ENCODE results near the gene UBE2L6.

Gene UBE2L6

GRCh38 chr11:57567515-57568329 lies at the start of gene UBE2L6:
Gene UBE2L6, minus strand, starts transcription at chr11:57567672. Its CDS starts 61 bp downstream, at chr11:57567611.
- peak; percentile 78 for DNase-seq

DNA sequence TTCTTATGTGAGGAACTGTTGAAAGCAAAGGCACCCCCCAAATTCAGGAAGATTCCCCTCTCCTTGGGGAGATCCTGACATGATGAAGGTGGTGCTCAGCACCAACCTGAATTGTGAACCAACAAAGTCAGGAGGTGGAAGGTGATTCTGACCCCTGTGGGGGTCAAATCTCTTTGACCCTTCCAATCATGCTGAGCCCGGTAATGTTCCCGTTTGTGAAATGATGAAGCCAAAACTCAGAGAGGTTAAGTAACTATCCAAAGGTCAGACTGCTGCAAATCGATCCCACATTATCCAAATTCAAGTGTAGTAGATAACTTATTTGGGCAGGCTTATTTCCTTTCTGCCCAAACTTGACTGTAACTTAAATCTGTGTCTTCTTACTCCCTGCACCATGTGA lies 49.1 kb upstream of the UBE2L6 start:
- DNase-seq: no peak

DNA sequence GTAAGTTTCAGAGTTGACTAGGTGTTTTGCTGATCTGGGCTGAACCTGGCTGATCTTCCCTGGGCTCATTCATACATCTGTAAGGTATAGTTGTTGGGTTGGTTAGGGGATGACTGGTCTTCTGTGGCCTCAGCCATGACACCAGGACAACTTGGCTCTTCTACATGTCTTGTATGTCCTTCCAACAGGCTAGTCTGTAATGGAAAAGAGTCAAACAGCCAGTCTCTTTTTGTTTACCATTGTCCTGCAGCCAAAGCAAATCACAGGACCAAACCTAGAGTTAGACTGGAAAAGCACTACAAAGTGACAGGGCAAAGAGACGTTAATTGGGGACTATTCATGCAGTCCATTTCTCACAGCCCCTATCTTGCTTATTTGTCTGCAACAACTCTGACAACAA lies 47.8 kb upstream of the UBE2L6 start:
- DNase-seq: no peak

- no peak for DNase-seq
Observed at GRCh38 chr11:57614234-57614772, 46.8 kb upstream of the UBE2L6 start.

DNA sequence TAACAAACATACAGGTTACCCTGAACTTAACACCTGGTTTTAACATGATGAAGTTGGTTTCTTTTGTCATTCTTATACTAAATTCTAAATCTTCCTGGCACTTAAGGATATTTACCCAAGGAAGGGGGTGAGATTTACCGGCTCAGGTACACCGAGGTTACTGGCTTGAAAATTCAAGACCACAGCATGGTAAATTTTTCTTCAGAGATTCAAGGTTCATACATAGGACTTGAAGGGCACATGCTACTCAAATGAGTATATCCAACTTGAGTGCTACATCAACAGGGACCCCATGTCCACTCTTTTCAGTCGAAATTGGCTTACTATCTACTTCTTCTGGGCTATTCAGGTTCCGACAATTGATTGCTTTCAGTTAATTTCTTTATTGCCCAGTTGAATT lies 42.7 kb upstream of the UBE2L6 start:
- no peak for DNase-seq

DNA sequence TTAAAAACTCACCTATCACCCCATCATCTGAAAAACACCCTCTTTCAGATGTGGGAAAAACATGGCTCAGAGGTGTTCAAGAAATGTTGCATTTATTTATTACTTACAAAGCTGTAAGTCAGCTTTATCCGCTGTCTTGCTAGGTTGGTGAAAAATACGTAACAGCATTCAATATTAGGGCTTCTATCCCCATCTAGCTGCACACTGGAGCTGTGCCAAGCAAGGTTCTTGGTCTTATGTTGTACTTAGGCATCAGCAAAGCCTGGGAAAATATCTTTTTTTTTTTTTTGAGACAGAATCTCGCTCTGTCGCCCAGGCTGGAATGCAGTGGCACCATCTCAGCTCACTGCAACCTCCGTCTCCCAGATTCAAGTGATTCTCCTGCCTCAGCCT lies 37.6 kb upstream of the UBE2L6 start:
- no peak for DNase-seq

DNA sequence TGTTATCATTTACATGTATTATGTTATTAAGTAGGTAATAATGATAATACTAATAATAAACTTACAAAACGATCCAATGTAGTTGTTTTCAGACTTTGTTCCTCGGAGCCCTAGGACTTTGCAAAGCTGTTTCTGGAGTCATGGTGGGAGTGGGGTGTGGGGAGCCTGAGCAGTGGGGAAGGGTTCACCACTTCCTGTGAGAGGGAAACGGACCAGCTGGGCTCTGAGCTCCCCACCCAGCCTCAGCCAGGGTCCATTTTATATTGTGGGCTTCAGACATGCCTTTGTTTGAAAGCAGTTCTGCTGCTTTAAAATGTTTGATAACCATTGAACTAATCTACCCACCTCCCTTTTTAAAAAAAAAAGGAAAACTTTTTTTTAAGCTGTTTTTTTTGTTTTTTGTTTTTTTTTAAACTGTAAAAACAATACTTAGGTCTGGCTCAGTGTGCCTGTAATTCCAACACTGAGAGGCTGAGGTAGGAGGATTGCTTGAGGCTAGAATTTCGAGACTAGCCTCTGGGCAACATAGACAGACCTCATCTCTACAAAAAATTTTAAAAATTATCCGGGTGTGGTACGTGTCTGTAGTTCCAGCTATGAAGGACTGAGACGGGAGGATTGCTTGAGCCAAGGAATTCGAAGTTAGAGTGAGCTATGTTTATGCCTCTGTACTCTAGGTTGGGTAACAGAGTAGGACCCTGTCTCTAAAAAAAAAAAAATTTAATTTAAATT lies 37.0 kb upstream of the UBE2L6 start:
- DNase-seq: peak; percentile 30

DNA sequence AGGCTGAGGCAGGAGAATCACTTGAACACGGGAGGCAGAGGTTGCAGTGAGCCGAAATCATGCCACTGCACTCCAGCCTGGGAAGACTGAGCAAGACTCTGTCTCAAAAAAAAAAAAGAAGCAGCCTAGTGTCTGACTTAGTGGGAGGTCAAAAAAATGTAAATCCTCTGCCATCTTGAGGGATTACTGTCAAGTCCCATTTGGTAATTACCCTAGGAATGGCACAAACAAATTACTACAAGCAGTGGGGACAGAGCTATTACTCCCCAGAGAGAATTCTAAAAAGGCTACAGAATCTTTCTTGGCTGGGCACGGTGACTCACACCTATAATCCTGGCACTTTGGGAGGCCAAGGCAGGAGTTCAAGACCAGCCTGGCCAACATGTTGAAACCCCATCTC lies 33.8 kb upstream of the UBE2L6 start:
- DNase-seq: no peak

DNA sequence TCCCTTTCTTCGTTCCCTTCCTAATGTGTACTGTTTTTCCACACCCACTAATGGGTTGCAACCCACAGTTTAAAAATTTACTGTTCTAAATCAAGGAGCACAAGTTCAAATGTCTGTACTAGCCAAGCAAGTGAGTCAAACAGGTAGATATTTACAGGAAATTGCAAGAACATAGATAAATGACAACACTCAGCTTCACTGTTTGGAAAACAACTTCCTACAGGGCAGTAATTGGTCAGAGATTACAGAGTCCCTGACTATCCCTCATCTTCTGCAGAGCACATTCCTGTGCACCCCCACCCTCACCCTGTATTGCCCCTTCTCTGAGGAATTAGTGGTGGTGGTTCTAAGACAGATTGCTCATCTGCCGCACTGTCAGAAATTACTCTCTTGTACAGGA lies 31.9 kb upstream of the UBE2L6 start:
- DNase-seq: no peak

- no peak for DNase-seq
Observed at GRCh38 chr11:57598831-57599155, 31.3 kb upstream of the UBE2L6 start.

DNA sequence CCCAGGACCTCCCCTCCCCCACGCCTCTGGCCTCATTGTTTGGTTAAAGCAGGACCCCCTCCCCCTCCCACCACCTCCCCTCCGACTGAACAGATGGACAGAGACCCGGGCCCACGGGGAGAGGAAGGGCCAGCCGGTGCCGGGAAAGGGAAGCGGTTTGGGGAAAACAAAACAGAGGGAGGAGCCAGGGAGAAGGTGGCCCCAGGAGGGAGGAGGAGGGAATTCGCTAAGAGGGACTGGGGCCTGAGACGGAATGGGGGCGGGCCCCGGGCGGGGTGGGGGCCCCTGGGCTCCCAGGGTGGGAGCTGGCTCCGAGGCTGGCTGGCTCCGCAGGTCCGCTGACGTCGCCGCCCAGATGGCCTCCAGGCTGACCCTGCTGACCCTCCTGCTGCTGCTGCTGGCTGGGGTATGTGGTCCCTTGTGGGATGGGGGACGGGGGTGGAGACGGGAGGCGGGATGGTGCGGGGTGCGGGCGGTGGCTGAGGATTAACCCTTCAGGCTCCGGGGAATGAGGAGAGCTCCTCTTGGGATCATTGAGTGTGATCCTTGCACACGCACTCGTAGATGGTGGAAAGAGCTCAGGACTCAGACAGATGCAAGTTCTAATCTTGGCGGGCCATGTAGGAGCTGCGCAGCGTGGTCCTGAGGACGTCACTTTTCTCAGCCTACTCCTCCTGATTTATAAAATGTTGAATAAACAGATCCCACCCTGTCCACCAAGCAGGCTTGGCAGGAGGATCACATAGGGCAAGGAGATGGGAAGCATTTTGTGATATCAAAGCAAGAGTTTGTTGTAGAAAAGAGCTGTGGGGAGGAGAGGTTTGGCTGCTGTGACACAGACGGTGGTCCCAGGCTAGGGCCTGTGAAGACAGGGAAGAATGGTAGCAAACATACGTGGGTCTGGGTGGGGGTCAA lies 30.7 kb upstream of the UBE2L6 start:
- DNase-seq: peak; percentile 59

- no peak for DNase-seq
Observed at GRCh38 chr11:57597461-57597915, 30.0 kb upstream of the UBE2L6 start, which contains the start of gene SERPING1. Gene SERPING1, plus strand, starts transcription at chr11:57597685. Its CDS starts 586 bp downstream, at chr11:57598271.

DNA sequence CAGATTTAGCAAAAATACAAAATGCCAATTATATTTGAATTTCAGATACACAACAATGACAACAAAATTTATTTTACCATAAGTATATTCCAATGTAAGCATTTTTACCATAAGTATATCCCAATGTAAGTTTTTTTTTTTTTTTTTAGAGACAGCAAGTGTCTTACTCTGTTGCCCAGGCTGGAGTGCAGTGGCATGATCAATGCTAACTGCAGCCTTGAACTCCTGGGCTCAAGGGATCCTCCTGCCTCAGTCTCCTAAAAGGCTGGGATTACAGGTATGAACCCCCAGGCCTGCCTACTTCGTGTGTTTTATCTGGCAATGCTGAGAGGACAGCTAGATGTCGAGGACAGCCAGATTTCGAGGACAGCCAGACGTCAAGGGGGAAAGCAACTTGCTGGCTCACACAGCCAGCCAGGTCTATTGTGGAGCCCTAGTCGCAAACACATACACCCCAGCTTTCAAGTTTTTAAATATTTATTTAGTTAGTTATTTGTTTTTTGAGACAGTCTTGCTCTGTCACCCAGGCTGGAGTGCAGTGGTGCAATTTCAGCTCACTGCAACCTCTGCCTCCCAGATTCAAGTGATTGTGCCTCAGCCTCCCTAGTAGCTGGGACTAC lies 28.9 kb upstream of the UBE2L6 start:
- DNase-seq: no peak

DNA sequence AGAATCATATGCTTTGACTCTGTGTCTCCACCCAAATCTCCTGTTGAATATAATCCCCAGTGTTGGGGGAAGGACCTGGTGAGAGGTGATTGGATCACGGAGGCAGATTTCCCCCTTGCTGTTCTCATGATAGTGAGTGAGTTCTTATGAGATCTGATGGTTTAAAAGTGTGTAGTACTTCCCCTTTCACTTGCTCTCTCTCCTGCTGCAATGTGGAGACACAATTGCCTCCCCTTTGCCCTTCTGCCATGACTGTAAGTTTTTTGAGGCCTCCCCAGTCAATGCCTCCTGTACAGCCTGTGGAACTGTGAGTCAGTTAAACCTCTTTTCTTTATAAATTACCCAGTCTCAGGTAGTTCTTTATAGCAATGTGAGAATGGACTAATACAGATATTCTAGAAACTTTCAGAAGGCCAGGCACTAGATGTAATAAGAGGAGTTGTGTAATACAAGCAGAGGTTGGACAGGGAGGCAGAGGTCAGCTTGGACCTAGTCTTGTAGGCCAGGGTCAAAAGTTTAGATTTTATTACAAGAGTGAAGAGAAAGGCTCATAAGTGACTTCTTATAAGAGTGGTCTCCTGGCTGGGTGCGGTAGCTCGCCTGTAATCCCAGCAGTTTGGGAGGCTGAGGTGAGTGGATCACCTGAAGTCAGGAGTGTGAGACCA lies 20.7 kb upstream of the UBE2L6 start:
- peak; percentile 84 for DNase-seq

DNA sequence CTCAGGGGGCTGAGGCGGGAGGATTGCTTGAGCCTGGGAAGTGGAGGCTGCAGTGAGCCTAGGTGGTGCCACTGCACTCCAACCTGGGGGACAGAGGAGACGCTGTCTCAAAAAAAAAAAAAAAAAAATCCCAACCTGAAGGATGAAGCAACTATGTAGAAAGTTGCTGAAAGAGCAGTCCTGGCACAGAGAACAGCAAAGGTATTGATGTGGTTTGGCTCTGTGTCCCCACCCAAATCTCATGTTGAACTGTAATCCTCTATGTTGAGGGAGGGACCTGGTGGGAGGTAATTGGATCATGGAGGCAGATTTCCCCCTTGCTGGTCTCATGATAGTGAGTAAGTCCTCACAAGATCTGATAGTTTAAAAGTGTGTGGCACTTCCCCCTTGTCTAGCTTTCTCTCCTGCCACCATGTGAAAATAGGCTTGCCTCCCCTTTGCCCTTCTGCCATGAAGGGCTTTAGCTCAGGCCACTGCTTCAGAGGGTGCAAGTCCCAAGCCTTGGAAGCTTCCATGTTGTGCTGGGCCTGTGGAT lies 19.3 kb upstream of the UBE2L6 start:
- DNase-seq: peak; percentile 47

GRCh38 chr11:57585301-57585700 lies 17.8 kb upstream of the UBE2L6 start:
- no peak for DNase-seq

- no peak for DNase-seq
Observed at GRCh38 chr11:57584341-57584740, 16.9 kb upstream of the UBE2L6 start.

DNA sequence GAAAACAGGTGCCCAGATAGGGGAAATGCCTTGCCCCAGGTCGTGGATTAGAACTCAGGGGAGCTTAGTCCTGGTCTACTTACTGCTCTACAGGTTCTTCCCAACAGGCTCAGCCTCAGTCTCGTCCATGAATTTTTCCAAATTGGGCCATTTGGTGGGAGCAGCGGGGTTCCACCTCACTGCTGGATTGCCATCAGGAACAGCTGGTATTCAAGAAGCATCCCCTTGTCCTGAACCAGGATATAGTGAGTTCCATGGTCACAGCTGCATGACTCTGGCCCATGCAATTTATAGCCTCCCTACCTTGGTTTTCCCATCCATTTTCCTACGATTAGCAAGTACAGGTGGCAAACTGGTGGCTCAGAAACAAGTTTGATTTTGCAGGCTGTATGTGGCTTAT lies 6.6 kb upstream of the UBE2L6 start:
- no peak for DNase-seq

DNA sequence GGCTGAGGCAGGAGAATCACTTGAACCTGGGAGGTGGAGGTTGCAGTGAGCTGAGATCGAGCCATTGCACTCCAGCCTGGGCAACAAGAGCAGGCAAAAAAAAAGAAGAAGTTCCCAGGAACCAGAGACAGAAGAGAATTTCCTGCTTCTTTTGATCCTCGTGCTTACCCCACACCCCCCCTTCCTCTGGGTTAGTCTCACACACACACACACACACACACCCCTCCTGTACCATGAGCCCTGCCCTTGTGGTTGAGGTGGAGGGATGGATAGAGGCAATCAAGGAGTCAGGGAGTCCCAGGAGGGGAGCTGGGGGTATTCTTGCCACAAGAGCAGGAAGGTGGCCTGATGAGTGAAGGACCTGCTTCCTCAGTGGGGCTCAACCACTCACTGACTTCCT lies 4.1 kb upstream of the UBE2L6 start:
- DNase-seq: peak; percentile 56

DNA sequence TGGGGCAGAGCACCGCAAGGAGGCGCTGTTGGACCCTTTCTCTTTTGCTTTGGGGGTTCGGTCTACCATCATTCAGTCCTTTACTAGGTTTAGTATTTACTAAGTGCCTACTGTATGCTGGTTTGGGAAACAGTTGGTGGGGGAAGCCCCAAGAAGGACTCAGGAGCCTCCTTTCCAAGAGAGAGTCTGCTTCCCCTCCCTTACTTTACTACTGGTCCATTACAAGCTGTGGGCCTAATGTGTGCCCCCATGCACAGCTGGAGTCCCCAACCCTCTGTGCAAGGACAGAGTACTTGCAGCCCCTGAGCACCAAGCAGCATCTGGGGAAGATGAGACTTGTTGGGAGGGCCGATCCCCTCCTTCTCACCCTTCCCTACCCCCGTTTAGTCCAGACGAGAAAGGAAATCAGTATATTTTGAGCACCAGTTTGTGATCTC lies 876 bp upstream of the UBE2L6 start:
- DNase-seq: peak; percentile 91

DNA sequence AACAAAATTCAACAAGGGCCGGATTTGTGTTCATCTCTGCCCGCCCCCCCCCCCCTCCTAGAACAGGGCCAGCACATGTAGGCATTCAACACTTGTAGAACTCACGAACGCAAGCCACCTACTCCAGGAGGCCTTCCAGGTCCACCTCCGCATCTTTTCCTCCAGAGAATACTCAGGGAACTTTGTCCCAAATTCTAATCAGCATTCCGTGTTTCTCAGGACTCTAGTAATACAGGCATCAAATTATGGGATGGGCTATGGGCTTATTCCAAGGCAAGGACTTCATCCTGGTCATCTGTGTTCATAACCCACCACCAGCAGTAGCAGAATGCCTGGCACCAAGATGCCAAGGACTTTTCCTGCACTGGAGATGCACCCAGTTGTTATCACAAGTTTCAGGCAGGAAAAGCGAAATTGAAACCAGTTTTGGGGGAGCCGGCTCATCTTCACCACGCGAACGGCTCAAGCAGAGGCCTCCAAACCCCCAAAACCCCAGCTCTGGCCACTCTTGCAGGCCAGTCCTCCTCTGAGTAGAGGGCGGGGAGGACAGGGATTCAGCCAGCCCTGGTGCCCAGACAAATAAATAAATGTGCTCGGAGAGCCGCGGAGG lies 462 bp downstream of the UBE2L6 start:
- DNase-seq: peak; percentile 69
